Right lobe of liver (tissue), 4 donors: Measurements from ENCODE around the gene POR.

Experiments
- POLR2A ChIP-seq: fragments of 450-650 bp; IDR thresholded peaks from one replicate; pipeline ENCODE4 v1.6.1; 2017; ENCODE audit warnings: antibody characterized with exemption, mild to moderate bottlenecking
- TF ChIP-seq, protein P1 (sequence below), 4 donors: fragments of 200-600 bp in 3 of 4; fragments of 450-650 bp in 1 of 4; IDR thresholded peaks; one replicate each; pipeline versions ENCODE4 v1.5.1 to v1.8.0; 2016 to 2022; ENCODE audit warnings: antibody characterized with exemption in 4 of 4, mild to moderate bottlenecking in 2 of 4
- donor health status: DM: no; HTN: no; CAD: no.
- donor health status: DM: no; HTN: no; CAD: no.
- donor health status: DM: no; HTN: yes; CAD: no.

DNA sequence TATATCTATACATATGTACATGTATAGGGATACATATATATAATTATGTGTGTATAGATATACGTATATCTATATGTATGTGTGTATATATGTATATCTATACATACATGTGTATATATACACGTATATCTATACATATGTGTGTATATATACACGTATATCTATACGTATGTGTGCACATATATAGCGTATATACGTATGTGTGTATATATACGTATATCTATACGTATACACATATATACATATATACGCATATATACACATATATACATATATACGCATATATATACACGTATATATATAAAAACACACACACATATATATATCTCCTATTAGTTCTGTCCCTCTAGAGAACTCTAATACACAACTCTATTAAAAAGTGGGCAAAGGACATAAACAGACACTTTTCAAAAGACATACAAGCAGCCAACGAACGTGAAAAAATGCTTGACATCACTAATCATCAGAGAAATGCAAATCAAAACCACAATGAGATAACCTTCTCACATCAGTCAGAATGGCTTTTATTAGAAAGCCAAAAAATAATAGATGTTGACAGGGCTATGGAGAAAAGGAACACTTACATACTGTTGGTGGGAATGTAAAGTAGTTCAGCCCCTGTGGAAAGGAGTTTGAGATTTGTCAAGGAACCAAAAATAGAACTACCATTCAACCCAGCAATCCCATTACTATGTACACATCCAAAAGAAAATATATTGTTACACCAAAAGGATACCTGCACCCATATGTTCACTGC lies 101.4 kb downstream of the POR start:
- TF ChIP-seq, protein P1, sequence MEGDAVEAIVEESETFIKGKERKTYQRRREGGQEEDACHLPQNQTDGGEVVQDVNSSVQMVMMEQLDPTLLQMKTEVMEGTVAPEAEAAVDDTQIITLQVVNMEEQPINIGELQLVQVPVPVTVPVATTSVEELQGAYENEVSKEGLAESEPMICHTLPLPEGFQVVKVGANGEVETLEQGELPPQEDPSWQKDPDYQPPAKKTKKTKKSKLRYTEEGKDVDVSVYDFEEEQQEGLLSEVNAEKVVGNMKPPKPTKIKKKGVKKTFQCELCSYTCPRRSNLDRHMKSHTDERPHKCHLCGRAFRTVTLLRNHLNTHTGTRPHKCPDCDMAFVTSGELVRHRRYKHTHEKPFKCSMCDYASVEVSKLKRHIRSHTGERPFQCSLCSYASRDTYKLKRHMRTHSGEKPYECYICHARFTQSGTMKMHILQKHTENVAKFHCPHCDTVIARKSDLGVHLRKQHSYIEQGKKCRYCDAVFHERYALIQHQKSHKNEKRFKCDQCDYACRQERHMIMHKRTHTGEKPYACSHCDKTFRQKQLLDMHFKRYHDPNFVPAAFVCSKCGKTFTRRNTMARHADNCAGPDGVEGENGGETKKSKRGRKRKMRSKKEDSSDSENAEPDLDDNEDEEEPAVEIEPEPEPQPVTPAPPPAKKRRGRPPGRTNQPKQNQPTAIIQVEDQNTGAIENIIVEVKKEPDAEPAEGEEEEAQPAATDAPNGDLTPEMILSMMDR (IDR thresholded peaks at IDR 0.05) = no peak
- no peak for TF ChIP-seq POLR2A
